Colon (tissue), 2 donors: Measurements from ENCODE around the gene PATZ1.
"Not testable (repeated sequence)": the region's sequence is repeated elsewhere in the genome, so short reads cannot be mapped to it uniquely, and the experiment has no call there.

ENCODE experiments used
- FAIRE-seq: peaks from 2 replicates; lab custom pipeline; 2012; peaks lifted over from hg19 to GRCh38; lab: Jason Lieb, UNC
- donor health status: control.
- donor health status: control.

Gene PATZ1

DNA sequence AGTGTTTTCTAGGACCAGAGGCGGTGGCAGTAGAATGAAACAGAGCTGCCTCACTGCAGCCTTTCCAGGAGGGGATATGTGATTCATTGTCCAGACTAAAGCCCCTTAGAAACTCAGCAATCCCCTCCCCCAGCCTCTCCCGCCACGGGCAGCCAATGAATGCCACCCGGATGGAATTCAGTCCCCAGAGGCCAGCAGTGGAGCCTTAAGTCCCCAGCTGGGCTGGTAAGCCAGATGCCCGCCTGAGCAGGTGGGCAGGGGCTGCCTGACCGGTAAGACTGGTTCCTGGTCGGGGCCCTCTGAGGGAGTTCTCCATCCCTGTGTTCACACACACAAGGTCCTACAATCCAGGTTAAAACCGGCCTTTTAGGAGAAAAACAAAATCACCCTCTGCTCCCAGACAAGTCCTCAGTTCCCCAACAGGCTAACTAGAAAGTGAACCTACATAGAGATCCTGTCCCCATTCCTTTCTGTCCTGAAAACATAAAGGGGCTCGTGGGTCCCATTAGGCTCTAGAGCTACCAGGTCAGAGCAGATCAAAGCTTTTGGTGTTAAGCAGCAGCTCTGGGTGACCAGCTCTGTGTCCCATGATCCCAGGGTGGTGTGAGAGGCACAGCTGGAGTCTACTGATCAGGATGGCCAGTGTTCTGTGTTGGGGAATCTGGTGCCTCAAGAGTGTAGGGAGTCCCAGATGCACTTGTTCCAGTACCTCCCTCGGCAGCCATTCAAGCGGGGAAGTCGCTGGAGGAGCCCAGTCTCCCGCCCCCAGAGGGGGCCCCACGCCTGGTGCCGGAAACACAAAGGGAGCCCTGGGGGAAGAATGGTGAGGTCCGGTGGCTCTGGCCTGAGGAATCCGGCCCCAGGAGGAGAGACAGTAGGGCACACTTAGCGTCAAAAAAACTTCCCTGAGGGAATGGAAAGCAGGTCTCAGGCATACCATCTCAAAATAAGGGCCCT lies 2.6 kb downstream of the PATZ1 start:
- FAIRE-seq = no peak

DNA sequence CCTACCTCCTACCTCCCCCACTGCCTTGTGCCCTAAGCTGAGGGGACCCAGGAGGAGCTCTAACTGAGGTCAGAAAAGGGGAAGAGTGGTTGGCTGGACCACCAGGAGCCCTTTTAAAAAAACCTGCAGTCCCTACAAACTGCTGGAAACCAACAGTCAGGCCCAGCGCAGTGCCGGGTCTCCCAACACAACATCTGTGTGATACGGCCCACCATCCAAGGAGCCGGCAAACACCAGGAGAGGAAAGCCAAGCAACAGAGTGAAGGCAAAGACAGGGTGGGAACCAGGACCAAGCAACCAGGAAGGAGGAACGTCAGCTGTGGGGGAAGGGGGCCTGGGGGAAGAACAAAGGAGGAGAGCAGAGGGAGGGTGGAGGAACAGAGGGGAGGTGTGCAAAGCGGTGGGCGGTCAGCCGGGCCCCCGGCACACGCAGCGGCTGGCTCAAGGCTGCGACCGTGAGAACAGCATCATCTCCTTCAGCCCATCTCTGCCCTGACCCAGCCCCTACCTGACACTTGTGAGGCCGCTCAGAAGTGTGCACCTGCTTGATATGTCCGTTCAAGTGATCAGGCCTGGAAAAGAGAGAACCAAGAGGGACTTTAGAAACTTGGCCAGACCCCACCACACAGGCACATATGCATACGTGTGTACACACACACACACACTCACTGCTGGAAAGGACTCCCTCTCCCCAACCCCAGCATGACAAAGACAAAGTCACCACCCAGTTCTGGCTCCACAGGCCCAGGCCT lies 3.6 kb downstream of the PATZ1 start:
- FAIRE-seq = no peak

DNA sequence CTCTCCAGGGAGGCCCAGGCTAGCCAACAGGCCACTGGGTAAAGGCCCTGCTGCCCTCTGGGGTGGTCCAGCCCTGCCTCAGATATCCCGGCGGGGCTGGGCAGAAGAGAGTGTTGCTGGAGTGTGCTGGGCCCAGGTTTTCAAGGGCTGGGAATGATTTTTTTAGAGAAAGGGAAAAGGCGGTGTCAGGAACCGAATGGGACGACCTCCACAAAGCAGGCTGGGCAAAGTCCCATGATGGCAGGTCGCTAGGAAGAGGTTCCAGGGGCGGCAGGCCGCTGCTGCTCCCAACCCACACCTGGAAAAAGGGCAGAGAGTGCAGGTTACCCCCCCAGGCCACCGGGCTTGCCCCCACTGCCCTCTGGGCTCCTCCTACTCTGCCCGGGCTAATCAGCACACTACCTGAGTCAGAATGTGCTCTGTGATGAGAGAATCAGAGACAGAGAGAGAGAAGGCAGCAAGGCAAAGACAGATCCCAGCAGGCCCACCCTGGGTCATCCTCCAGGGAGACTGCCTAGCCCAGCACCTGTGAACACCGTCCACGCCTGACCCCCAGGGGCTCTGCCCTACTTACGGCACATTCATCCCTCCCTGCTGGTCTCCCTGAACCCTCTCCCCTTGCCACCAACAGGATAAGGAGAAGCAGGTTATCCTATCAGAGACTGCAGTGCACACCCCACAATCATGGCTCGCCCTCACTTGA lies 4.6 kb downstream of the PATZ1 start:
- FAIRE-seq = no peak

DNA sequence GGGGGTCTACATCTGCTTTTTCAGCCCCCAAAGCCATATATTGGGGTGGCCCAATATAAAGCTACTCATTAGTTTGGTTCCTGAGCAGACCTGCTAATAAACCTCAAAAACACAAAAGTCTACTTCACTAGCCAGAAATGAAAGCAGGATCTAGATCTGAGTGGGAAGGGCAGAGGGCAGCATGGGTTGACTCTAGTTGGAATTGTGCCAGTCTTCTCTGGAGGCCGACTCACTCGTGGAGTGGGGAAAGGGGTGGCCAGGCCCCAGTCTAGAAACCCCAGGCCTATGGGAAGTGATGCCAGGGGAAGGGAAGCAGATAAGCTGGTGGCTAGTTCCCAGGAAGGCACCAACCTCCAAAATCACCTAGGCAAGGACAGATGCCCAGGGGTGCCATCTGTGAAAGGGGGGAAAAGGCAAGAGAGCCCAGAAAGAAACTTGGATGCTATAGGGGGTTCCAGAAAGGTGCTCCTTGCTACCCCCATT lies 5.3 kb downstream of the PATZ1 start:
- FAIRE-seq = no peak

DNA sequence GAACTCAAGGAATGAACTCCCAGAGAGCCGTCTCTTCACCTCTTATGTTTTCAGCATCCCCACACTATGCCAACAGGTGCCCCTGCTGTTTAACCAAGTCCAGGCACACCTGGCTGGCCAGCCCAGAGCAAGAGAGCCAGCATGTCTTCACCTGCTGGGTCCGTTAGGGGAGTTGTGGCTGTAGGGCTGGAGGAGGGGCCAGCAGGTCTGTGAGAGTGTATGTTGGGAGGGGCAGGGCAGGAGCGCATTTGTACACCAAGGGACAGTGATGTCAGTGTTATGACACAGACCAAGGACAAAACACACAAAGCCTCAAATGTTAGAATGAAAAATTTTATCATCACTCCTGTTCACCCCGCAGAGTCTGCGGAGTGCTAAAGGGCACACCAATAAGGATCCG lies 5.8 kb downstream of the PATZ1 start:
- no peak for FAIRE-seq

DNA sequence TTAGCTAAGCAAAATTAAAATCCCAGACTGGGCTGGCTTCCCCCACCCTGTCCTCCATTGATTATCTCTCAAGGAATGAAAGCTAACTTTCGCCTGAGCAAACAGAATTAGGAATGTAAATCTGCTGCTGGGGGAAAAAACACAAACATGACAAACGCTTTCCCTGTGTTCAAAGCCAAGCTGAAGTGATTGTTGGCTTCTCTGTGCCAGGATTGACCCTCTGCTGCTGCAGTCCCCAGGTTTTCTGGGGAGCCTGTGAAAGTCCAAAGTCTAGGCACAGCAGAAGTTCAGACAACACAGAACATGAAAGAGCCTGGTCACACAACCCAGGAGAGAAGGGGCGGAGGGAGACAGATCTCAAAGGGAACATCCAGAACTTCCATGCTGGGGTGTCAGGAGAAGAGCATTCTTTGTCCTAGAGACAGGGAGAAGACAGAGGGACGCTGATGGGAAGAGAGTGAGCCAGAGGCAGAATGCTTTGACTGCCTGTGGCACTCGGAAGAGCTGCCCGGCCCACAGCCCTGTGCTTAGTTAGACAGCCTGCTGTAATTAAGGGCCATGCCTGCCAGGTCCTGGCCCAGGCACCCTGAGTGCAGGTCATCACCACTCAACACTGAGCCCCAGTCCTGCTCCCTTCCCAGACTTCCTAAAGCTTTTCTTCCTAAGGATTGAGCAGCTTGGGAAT lies 6.9 kb downstream of the PATZ1 start:
- no peak for FAIRE-seq

DNA sequence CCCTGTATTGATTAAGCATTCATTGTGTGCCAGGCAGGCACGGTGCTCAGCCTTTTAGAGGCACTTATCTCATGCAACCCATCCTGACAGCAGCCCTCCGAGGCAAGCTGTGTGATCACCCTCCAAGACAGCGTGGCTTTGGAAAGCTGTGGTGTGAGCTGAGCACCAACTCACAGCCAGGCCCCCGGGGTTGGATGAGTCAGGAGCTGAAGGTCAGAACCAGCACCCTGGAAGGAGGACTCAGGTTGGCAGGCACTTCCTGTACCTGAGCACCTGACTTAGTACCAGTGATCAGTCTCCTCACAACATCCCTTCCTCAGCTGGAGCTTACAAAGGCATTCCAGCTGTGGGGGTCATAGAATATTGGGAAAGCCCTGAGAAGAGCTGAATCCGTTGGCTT lies 9.0 kb downstream of the PATZ1 start:
- no peak for FAIRE-seq

DNA sequence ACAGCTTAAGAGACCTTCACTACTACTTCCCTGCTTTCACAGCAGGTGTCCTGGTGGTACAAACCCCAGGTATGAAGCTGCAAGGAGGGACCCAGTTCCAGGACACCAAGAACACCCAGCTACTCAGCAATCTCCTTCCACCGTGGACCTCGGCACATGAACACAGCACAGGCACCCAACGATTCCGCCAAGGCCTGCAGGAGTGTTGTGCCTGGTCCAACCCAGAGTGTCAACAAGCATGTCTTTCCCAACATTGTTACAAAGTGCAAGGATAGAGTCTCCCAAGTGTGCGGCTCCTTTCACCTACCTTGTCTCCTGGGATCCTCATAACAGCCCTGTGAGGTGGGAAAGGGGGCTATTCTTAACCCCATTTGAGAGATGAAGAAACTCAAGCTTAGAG lies 11.8 kb downstream of the PATZ1 start:
- FAIRE-seq = no peak

DNA sequence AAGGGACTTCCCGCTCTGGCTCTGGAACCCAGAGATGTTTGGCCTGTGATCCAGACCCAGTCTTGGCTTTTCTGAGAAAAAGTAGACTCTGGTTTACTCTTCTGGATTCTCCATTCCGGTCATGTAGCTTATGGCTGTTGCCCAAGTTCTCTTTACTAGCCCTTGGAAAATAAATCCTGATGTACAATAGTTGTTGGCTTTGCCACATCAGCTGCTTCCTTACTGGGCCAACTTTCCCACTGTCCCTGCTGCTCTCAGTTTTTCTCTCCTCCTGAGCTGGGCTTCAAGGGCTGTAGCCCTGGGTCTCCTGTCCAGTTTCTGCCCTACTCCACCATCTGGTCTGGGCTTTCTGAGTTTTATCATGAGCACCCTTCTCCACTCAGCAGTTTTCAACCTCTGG lies 12.5 kb downstream of the PATZ1 start:
- no peak for FAIRE-seq

DNA sequence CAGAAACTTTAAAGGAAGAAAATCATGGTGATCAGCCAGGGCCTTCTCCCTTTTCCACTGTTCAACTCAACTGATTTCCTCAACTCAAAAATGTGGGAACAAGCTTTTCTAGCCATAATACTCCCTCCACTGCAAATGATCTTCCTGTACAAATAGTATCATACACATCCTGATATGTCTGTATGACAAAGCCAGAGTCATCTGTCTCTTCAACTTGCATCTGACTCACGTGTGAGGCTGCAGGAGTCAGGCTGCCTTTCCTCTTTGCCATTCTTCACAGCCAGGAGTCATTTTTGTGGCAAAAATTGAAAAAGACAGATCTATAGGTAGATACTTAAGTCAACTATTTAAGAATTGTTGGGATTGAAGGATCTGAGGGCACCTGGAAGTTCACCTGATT lies 13.3 kb downstream of the PATZ1 start:
- no peak for FAIRE-seq

DNA sequence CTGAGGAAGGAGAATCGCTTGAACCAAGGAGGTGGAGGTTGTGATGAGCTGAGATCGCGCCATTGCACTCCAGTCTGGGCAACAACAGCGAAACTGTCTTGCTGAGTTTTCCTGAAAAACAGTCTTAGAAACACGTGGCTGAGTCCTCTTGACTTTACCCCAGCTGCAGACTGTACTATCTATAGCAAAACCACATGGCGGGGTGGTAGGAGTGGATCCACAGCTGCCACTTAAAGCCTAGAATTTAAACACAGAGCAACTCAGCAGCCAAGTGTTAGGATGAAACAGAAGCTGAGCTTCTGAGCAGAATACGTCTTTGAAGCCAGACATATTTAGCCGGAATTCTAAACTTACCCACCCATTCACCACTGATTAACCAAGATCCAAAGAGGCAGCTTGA lies 14.1 kb downstream of the PATZ1 start:
- FAIRE-seq = no peak

DNA sequence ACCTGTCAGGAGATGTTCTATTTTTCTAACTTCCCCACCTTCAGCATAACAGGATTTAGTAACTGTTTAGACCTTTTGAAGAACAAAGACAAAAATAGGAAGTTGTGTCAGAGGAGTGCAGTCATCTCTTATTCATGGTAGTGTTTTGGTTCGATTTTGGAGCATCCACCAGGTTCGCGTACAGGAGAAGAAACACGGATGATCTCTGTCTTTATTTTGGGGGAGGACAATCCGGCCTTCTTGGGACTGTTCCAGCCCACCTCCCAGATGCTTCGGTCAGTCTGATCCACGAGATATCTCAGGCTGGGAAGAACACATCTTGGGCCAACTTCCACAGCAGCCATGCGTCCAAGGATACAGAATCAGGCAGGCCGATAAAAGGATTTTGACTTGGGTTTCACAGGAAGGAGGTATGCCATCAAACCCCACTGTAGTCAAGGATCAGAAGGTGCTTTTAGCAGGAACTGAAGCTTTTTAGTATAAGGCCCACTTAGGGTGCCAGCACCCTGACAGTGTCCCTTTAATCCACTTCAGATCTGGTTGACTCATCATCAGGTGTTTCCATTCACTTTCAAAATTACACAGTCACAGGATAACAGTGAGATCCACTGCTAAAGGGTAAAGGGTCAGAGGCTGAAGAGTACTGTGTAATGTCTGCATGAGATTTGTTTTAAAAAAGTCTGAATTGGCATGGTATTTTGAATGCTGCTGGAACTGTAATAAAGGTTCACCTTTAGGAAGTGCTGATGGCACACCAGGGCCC lies 16.5 kb downstream of the PATZ1 start:
- FAIRE-seq = no peak

DNA sequence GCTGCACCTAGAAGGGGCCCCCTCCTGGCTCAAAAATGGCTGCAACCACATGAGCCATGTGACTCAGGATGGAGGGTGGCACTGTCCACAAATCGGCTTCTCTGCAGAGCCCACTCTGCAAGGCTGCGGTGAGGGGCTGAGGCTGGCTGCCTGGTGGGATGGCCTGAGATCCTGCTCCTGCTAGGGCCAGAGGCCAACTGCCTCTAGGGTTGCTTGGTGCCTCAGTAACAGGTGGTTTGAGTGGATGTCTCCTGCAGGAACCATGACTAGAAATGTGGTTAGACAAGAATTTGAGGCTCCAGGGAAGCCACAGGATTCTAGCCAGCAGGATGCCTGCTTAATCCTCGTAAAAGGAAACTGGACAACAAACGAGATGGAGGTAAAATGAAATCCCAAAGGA lies 17.1 kb downstream of the PATZ1 start:
- no peak for FAIRE-seq

DNA sequence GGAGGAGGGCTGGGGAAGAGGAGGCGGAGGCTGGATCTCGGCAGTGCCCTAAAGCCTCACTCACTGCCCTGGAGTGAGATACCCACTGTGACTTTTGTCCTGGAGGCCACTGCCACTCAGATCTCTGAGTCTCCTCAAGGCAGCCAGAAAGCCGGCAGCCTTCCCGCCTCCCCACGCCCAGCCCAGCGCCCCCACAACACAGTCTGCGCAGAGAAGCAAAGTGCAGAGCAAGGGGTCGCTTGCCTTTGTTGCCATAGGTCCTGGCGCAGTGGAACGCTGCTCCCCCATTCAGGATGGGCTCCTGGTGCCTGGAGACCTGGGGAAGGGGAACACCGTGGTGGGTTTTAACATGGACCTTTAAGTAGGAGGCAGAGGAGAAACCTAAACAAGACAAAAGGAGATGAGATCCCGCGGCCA lies 17.6 kb downstream of the PATZ1 start:
- no peak for FAIRE-seq

DNA sequence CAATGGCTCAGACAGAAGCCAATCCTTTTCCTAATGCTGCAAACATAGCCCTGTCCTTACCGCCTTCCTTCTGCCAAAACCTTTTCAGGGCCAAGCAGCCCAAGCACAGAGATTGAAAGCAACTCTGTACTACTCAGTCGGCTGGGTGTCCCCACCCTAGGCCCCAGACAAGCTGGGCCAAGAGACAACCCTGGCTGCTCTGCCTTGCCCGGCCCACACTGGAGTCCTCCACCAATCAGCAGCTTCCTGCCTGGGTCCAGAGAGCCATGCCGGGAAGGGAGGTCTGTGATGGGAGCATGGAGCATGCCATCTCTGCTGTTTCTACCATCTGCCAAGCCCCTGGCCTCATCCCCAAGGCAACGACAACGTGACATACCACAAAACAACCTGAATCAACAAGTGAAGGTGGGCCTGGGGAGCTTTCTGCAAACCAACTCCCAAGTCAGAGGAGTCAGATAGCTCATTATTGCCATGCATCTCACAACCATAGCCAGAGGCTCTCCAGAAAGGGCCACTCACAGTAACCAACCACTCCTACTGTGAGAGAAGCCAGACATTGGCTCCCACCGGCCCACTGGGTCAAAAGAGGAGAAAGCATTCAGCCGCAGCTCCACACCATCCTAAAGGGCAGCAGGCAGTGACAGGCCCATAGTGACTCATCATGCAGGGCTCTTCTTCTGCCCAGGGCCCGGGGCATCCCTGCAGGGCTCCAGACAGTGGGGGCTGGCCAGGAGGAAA lies 18.2 kb downstream of the PATZ1 start:
- FAIRE-seq = no peak

DNA sequence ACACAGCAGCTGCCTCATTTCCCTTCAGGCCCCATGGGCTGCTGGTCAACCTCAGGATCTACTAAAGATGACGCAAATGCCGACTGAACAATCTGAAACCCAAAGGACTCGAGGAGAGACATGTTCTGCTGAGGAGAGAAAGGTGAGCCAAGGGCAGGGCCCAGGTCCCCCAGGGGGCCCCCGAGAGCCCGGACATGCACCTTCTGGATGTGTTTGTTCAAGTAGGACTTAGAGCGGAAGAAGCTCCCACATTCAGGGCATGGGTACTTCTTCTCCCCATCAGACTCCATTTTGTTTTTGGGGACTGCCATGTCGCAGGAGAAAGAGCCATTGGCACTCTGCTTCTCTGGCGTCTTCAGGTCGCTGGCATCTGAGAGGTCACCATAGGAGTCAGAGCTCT lies 19.3 kb downstream of the PATZ1 start:
- FAIRE-seq = no peak

DNA sequence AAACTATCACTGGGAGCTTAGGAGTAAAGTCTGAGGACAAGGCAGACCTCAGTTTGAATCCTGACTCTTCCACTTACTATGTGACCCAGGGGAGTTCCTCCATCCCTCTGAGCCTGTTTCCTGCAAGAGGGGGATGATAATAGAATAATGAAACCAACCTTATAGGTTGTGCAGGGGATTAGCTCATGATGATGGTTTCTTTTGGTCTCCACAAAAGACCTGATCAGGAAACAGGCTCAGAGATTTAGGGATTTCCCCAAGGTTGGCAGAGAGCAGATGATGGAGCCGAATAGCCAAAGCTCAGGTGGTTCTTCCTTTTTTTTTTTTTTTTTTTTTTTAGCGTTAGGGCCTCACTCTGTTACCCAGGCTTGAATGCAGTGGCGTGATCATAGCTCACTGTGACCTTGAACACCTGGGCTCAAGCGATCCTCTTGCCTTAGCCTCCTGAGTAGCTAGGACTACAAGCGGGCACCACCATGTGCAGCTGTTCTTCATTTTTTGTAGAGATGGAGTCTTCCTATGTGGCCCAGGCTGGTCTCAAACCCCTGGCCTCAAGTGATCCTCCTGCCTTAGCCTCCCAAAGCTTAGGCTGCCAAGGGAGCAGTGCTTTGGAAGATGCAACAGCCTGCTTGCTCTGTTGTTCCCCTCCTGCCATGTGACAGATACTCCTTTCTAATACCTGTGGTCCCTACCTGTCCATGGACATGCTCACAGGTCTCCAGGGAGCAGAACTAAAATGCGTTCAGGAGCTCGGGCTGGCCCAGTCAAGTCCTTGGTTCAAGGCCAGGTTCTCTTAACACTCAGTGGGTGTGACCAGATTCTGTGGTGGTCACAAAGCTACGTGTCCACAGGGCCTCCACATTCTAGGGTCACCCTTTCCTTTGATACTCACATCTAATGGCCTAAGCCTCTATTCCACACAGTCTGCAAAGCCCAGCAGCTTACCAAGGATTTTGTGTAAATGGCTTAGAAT lies 22.3 kb downstream of the PATZ1 start:
- no peak for FAIRE-seq

DNA sequence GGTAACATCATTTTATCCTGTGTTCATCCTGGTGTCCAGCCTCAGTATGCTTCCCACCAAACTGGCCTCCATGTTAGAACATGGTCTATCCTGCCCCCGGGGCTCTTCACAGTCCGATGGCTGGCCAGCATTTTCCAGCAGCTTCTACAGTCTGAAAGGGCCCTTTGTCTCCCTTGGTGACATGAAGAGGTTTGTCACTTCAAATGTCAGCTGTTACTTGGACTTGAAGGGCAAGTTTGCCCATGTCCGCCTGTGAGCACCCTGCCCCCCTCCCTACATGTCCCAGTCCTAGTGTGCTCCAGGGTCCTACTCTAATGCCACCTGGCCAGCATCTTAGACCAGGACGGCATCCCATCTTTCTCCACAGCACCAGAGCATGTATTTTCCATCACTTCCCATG lies 24.7 kb downstream of the PATZ1 start:
- no peak for FAIRE-seq

DNA sequence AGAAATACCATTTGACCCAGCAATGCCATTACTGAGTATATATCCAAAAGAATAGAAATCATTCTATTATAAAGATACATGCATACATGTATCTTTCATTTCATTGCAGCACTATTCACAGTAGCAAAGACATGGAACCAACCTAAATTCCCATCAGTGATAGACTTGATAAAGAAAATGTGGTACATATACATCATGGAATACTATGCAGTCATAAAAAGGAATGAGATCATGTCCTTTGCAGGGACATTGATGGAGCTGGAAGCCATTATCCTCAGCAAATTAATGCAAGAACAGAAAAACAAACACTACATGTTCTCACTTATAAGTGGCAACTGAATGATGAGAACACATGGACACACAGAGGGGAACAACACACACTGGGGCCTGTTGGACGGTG lies 31.9 kb downstream of the PATZ1 start:
- FAIRE-seq = not testable (repeated sequence)
